ENCODE measurements around the gene IL13.

Gene IL13

DNA sequence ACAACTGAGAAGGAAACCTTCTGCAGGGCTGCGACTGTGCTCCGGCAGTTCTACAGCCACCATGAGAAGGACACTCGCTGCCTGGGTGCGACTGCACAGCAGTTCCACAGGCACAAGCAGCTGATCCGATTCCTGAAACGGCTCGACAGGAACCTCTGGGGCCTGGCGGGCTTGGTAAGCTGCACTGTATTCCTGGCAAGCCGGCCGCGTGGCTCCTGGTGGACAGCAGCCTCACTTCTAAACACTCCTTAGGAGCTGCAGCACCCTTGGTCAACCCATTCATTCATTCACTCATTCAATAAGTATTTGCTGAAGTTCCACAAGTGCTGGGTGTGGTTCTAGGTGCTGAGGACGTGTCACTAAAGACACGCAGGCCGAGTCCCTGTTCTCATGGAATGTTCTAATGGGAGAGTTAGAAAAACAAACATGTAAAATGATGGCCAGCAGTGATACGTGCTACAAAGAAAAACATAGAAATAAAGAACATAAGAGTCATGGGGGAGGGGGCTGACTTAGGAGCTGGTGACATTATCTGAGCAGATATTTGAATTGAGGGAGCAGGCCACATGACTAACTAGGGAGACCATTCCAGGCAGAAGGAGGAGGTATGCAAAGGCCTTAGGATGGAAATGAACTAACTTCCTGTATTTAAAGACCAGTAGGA, 21.9 kb downstream of the IL13 start:
- ChIA-PET POLR2A (ENCODE audit: low non-redundant PET) (no interaction called here), CTCF (interaction anchor here (0.5 to 0.6 kb wide), 2 partner anchors 24 to 158 kb away, joined by 3 to 4 read pairs; no protein-coding TSS in a partner anchor)
- no peak overlapping the region for H3K27ac ChIP-seq
- TF ChIP-seq, protein P1, sequence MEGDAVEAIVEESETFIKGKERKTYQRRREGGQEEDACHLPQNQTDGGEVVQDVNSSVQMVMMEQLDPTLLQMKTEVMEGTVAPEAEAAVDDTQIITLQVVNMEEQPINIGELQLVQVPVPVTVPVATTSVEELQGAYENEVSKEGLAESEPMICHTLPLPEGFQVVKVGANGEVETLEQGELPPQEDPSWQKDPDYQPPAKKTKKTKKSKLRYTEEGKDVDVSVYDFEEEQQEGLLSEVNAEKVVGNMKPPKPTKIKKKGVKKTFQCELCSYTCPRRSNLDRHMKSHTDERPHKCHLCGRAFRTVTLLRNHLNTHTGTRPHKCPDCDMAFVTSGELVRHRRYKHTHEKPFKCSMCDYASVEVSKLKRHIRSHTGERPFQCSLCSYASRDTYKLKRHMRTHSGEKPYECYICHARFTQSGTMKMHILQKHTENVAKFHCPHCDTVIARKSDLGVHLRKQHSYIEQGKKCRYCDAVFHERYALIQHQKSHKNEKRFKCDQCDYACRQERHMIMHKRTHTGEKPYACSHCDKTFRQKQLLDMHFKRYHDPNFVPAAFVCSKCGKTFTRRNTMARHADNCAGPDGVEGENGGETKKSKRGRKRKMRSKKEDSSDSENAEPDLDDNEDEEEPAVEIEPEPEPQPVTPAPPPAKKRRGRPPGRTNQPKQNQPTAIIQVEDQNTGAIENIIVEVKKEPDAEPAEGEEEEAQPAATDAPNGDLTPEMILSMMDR (conservative IDR thresholded peaks at IDR 0.05; ENCODE audit: low read depth): no peak
- no peak for DNase-seq (ENCODE audit: low spot score)

- H3K27ac ChIP-seq: no peak overlapping the region
- TF ChIP-seq, protein P1 (conservative IDR thresholded peaks at IDR 0.05; ENCODE audit: low read depth): no peak
- no peak for DNase-seq (ENCODE audit: low spot score)
- ChIA-PET POLR2A (ENCODE audit: low non-redundant PET) (no interaction called here), CTCF (no interaction called here)
Measured at GRCh38 chr5:132680780-132681475, 23.0 kb downstream of the IL13 start.

DNA sequence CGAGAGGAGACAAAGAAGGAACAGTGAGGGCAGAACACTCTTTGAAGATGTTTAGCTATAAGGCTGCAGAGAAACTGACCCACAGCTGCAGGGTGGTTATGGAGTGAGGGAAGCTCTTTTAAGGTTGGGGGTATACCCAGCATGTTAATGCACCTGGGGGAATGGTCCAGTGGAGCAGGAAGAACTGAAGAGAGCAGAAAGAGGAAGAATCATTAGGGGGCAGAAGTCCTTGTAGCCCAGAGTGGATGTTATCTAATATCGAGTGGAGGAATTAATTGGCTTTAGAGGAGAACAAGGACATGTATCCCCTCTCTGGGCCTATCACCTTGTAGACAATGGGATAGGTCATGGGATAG, 23.5 kb downstream of the IL13 start:
- no peak overlapping the region for H3K27ac ChIP-seq
- ChIA-PET POLR2A (ENCODE audit: low non-redundant PET) (no interaction called here), CTCF (no interaction called here)
- TF ChIP-seq, protein P1 (conservative IDR thresholded peaks at IDR 0.05; ENCODE audit: low read depth): no peak
- no peak for DNase-seq (ENCODE audit: low spot score)

DNA sequence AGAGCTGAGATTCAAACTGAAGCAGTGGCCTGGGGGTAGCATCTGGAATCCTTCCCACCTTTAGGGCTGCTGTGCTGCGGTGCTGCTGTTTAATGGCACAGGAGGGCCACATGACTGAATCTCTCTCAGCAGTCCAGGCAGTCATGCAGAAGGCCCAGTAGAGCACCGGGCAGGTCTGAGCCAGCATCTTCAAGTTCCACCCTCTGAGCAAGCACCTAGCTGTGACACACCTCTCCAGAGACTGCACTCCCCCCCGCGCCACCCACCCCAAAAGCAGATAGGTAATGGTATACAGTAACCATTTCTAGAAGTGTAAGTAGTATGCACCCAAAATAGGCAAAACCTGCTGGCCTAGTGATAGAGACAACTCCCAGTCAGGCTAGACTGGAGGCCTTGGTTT, 24.0 kb downstream of the IL13 start:
- no peak for DNase-seq (ENCODE audit: low spot score)
- ChIA-PET POLR2A (ENCODE audit: low non-redundant PET) (no interaction called here), CTCF (interaction anchor here (0.6 kb wide), 1 partner anchor 1665 kb away, joined by 3 read pairs; no protein-coding TSS in a partner anchor)
- TF ChIP-seq, protein P1 (conservative IDR thresholded peaks at IDR 0.05; ENCODE audit: low read depth): no peak
- no peak overlapping the region for H3K27ac ChIP-seq

DNA sequence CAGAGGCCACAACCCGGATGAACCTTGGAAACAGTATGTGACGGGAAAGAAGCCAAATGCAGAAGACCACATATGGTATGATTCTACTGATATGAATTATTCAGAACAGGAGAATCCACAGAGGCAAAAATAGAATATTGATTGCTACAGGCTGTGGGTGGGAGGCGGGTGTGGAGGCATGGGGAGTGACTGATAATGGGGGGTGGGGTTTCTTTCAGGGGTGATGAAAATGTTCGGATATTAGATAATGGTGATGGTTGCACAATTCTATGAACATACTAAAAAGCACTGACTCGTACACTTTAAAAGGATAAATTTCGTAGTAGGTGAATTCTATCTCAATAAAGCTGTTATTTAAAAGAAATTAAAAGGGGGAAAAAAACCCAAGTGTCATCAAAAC, 26.5 kb downstream of the IL13 start:
- CTCF ChIA-PET: interaction anchor here (0.6 kb wide), 2 partner anchors 51 to 785 kb away, joined by 3 read pairs; no protein-coding TSS in a partner anchor
- TF ChIP-seq, protein P1 (conservative IDR thresholded peaks at IDR 0.05; ENCODE audit: low read depth): no peak
- POLR2A ChIA-PET (ENCODE audit: low non-redundant PET): no interaction called here

DNA sequence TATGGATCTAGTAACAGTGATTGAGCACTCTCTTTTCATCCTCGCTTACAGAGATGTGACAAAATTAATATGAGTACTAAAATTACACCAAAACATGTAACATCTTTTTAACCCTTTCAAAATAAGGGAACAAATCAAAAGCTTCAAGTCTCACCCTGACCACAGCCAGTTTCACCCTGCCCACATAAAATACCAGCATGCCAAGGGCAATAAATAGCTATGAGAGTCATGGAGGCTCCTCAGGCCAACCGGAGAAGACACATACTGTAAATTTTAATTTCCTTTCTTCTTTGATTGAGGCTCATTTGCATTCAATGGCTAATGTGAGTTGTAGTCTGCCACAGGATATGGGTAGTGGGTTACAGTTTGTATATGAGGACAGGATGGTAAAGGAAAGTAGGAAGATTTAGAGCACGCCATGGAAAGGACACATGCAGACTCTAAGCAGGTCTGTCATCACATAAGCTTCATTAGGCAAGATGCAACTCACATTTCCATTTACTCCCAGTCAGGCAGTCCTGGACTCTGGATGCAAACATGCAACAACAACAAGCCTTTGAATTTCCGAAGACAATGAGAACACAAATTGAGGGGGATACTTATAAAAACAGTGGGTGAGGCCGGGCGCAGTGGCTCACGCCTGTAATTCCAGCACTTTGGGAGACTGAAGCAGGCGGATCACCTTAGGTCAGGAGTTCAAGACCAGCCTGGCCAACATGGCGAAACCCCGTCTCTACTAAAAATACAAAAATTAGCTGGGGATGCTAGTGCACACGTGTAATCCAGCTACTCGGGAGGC, 27.1 kb downstream of the IL13 start:
- ChIA-PET POLR2A (ENCODE audit: low non-redundant PET) (no interaction called here), CTCF (interaction anchor here (0.6 kb wide), 1 partner anchor 785 kb away, joined by 3 read pairs; no protein-coding TSS in a partner anchor)
- H3K27ac ChIP-seq: no peak overlapping the region
- TF ChIP-seq, protein P1 (conservative IDR thresholded peaks at IDR 0.05; ENCODE audit: low read depth): no peak
- no peak for DNase-seq (ENCODE audit: low spot score)

More for the DNA sequence above, 26.5 kb downstream of the IL13 start:
- H3K27ac ChIP-seq: no peak overlapping the region
- DNase-seq (ENCODE audit: low spot score): no peak

All from RWPE1 (cell line).